Measurements from ENCODE around the gene CYGB.

Gene CYGB

GRCh38 chr17:76547183-76547641 lies 9.7 kb upstream of the CYGB start:
- 15% methylated on average over 3 of the region's 3 CpGs for WGBS
- peaks cover 2 to 6% of the 10 kb centered on the region in 2 experiments for H3K36me3 ChIP-seq (ENCODE audit: control insufficient read depth in 1 of 2, insufficient read depth in 2 of 2, low read depth in 1 of 2, low read length in 2 of 2)
- peak overlapping the region; percentile 64 for H3K9ac ChIP-seq (ENCODE audit: low read length)
- H2BK120ac ChIP-seq (ENCODE audit: low read depth, low read length) = peak overlapping the region; percentile 71
- no peak overlapping the region for H2BK5ac ChIP-seq (ENCODE audit: low read depth, low read length, poor library complexity, severe bottlenecking)
- H2BK12ac ChIP-seq (ENCODE audit: low read length in 2 of 2) = peak overlapping the region; percentile 98 to 99
- peak overlapping the region; percentile 12 for H2AK5ac ChIP-seq (ENCODE audit: low read length, severe bottlenecking)
- H3K18ac ChIP-seq (ENCODE audit: low read depth in 1 of 2, low read length in 2 of 2) = peak overlapping the region; percentile 75 to 97
- no peak overlapping the region for H3K4me3 ChIP-seq (ENCODE audit: insufficient read depth in 1 of 2, low read depth in 1 of 2, low read length in 2 of 2)
- no peaks in the 10 kb centered on the region for H3K9me3 ChIP-seq (ENCODE audit: control insufficient read depth, low read length)
- H4K91ac ChIP-seq (ENCODE audit: low read length) = peak overlapping the region; percentile 95
- peaks cover 0 to 6% of the 10 kb centered on the region in 2 experiments for H3K27me3 ChIP-seq (ENCODE audit: control insufficient read depth in 1 of 2, insufficient read depth in 1 of 2, low read length in 2 of 2)
- H3K4me1 ChIP-seq (ENCODE audit: control insufficient read depth, insufficient read depth, low read depth, low read length) = peaks cover 36% of the 10 kb centered on the region
- H3K4ac ChIP-seq (ENCODE audit: low read depth in 1 of 2, low read length in 2 of 2) = peak overlapping the region; percentile 5 to 62
- H3K79me1 ChIP-seq (replicated peaks; ENCODE audit: low read length, poor library complexity, severe bottlenecking) = no peaks in the 10 kb centered on the region
- peak overlapping the region; percentile 30 for H2BK15ac ChIP-seq (ENCODE audit: low read depth, poor library complexity, severe bottlenecking)
- DNase-seq = peak; percentile 80
- H3K4me2 ChIP-seq (ENCODE audit: low read length, poor library complexity, severe bottlenecking) = no peak overlapping the region
- H3K23ac ChIP-seq (ENCODE audit: low read length in 2 of 2) = peak overlapping the region in 1 of 2 experiments; percentile 11
- H4K8ac ChIP-seq (ENCODE audit: low read length) = peak overlapping the region; percentile 24
- no peak overlapping the region for H2AFZ ChIP-seq (ENCODE audit: low read depth, low read length)
- no peak overlapping the region for H3K27ac ChIP-seq (ENCODE audit: low read length, poor library complexity, severe bottlenecking)
- H3K14ac ChIP-seq (ENCODE audit: low read length in 2 of 2) = peak overlapping the region in 1 of 2 experiments; percentile 46

DNA sequence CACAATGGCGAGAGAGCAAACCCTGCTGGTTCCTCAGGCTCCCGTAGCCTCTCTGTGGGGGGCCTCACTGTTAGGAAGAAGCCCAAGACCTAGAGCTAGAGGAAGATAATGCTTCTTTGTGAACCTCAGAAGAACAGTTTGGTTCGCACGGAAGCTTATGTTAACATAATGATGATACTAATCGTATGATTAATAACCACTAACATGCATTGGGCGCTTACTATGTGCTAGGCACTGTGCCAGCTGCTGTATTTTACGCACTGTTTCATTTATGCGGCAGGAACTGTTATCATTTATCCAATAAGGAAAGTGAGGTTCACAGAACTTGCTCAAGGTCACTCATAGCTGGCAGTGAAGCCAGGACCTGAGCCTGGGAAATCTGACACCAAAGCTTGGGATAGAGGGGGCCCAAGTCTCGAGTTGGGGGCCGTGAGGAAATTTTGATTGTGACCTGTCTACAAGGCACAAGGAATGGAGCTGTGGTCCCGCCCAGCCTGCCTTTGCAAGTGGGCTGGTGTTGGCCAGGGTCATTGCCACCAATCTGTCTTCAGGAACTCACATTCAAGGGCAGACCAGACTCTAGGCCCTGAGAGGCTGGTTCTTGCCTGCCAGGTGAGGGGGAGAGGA lies 9.2 kb upstream of the CYGB start:
- H3K4ac ChIP-seq (ENCODE audit: low read depth in 1 of 2, low read length in 2 of 2) = peak overlapping the region; percentile 28 to 90
- no peak overlapping the region for H2AFZ ChIP-seq (ENCODE audit: low read depth, low read length)
- no peak overlapping the region for H2BK5ac ChIP-seq (ENCODE audit: low read depth, low read length, poor library complexity, severe bottlenecking)
- H3K9ac ChIP-seq (ENCODE audit: low read length) = peak overlapping the region; percentile 64
- H3K4me3 ChIP-seq (ENCODE audit: insufficient read depth in 1 of 2, low read depth in 1 of 2, low read length in 2 of 2) = no peak overlapping the region
- H4K91ac ChIP-seq (ENCODE audit: low read length) = peak overlapping the region; percentile 95
- H3K36me3 ChIP-seq (ENCODE audit: control insufficient read depth in 1 of 2, insufficient read depth in 2 of 2, low read depth in 1 of 2, low read length in 2 of 2) = peaks cover 2 to 6% of the 10 kb centered on the region in 2 experiments
- peak overlapping the region; percentile 64 for H2BK15ac ChIP-seq (ENCODE audit: low read depth, poor library complexity, severe bottlenecking)
- peaks cover 36% of the 10 kb centered on the region for H3K4me1 ChIP-seq (ENCODE audit: control insufficient read depth, insufficient read depth, low read depth, low read length)
- H3K27ac ChIP-seq (ENCODE audit: low read length, poor library complexity, severe bottlenecking) = no peak overlapping the region
- DNase-seq = peak; percentile 94
- H3K4me2 ChIP-seq (ENCODE audit: low read length, poor library complexity, severe bottlenecking) = no peak overlapping the region
- peak overlapping the region; percentile 39 for H4K8ac ChIP-seq (ENCODE audit: low read length)
- H3K27me3 ChIP-seq (ENCODE audit: control insufficient read depth in 1 of 2, insufficient read depth in 1 of 2, low read length in 2 of 2) = peaks cover 0 to 6% of the 10 kb centered on the region in 2 experiments
- peak overlapping the region; percentile 71 for H2BK120ac ChIP-seq (ENCODE audit: low read depth, low read length)
- no peaks in the 10 kb centered on the region for H3K9me3 ChIP-seq (ENCODE audit: control insufficient read depth, low read length)
- H3K23ac ChIP-seq (ENCODE audit: low read length in 2 of 2) = peak overlapping the region in 1 of 2 experiments; percentile 11
- peak overlapping the region; percentile 98 to 99 for H2BK12ac ChIP-seq (ENCODE audit: low read length in 2 of 2)
- H3K18ac ChIP-seq (ENCODE audit: low read depth in 1 of 2, low read length in 2 of 2) = peak overlapping the region; percentile 78 to 97
- 21% methylated on average over 9 of the region's 11 CpGs for WGBS
- H3K14ac ChIP-seq (ENCODE audit: low read length in 2 of 2) = peak overlapping the region in 1 of 2 experiments; percentile 46
- peak overlapping the region; percentile 12 for H2AK5ac ChIP-seq (ENCODE audit: low read length, severe bottlenecking)
- no peaks in the 10 kb centered on the region for H3K79me1 ChIP-seq (replicated peaks; ENCODE audit: low read length, poor library complexity, severe bottlenecking)

- H2BK120ac ChIP-seq (ENCODE audit: low read depth, low read length) = peak overlapping the region; percentile 8
- DNase-seq = peak; percentile 17
- no peaks in the 10 kb centered on the region for H3K9me3 ChIP-seq (ENCODE audit: control insufficient read depth, low read length)
- no peaks in the 10 kb centered on the region for H3K79me1 ChIP-seq (replicated peaks; ENCODE audit: low read length, poor library complexity, severe bottlenecking)
- H3K4ac ChIP-seq (ENCODE audit: low read depth in 1 of 2, low read length in 2 of 2) = peak overlapping the region; percentile 28 to 90
- H4K91ac ChIP-seq (ENCODE audit: low read length) = peak overlapping the region; percentile 83
- H2AK5ac ChIP-seq (ENCODE audit: low read length, severe bottlenecking) = no peak overlapping the region
- peak overlapping the region; percentile 97 to 98 for H2BK12ac ChIP-seq (ENCODE audit: low read length in 2 of 2)
- peak overlapping the region; percentile 39 for H4K8ac ChIP-seq (ENCODE audit: low read length)
- no peak overlapping the region for H3K4me3 ChIP-seq (ENCODE audit: insufficient read depth in 1 of 2, low read depth in 1 of 2, low read length in 2 of 2)
- no peak overlapping the region for H3K9ac ChIP-seq (ENCODE audit: low read length)
- H3K36me3 ChIP-seq (ENCODE audit: control insufficient read depth in 1 of 2, insufficient read depth in 2 of 2, low read depth in 1 of 2, low read length in 2 of 2) = peaks cover 2 to 6% of the 10 kb centered on the region in 2 experiments
- no peak overlapping the region for H3K4me2 ChIP-seq (ENCODE audit: low read length, poor library complexity, severe bottlenecking)
- H3K27me3 ChIP-seq (ENCODE audit: control insufficient read depth in 1 of 2, insufficient read depth in 1 of 2, low read length in 2 of 2) = peaks cover 0 to 6% of the 10 kb centered on the region in 2 experiments
- peak overlapping the region in 1 of 2 experiments; percentile 86 for H3K14ac ChIP-seq (ENCODE audit: low read length in 2 of 2)
- H3K18ac ChIP-seq (ENCODE audit: low read depth in 1 of 2, low read length in 2 of 2) = peak overlapping the region; percentile 78 to 94
- no peak overlapping the region for H2BK5ac ChIP-seq (ENCODE audit: low read depth, low read length, poor library complexity, severe bottlenecking)
- H3K27ac ChIP-seq (ENCODE audit: low read length, poor library complexity, severe bottlenecking) = no peak overlapping the region
- no peak overlapping the region for H3K23ac ChIP-seq (ENCODE audit: low read length in 2 of 2)
- WGBS = 77% methylated on average over 13 of the region's 13 CpGs
- peaks cover 38% of the 10 kb centered on the region for H3K4me1 ChIP-seq (ENCODE audit: control insufficient read depth, insufficient read depth, low read depth, low read length)
- peak overlapping the region; percentile 64 for H2BK15ac ChIP-seq (ENCODE audit: low read depth, poor library complexity, severe bottlenecking)
- H2AFZ ChIP-seq (ENCODE audit: low read depth, low read length) = no peak overlapping the region
Observed at GRCh38 chr17:76545918-76546555, 8.5 kb upstream of the CYGB start.

Data from mesenchymal stem cell (in vitro differentiated cells and primary cell).